ENCODE results near the gene RGS6. TPM values are rescaled to one million over a fixed set of nuclear protein-coding genes. Genes with fewer than 3 reads are reported as not detected.

RGS6 gene
- total and polyA plus RNA-seq, 7 donors = 0.19 to 1.6 (median 0.42) TPM

DNA sequence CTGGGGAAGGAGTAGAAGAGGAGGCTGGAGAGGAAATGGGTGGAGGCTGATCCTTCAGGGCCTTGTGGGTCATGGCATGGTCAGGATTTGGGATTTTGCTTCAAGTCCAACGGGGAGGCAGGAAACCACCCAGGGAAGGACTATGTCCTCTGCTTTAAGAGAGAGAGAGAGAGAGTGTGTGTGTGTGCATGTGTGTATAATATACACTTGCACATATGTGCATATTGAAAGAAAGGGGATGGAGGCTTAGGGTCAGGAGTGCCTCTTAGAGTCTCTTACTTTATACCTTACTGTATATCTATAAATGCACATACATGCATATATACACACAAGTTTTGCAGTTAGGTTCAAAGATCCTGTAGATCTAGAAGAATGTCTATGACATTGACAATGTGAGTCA lies 94.8 kb downstream of the RGS6 start:
- ATAC-seq (no peak), DNase-seq (no peak)
- Histone ChIP-seq H3K9me3 (peaks cover 7% of the 10 kb centered on the region), H3K27ac (no peak overlapping the region), H3K36me3 (ENCODE audit: insufficient read depth in 1 of 2, low read depth in 1 of 2) (no peaks in the 10 kb centered on the region), H3K27me3 (ENCODE audit: insufficient read depth in 3 of 3, low read length in 2 of 3) (no peaks in the 10 kb centered on the region), H3K4me3 (no peak overlapping the region), H3K4me1 (no peaks in the 10 kb centered on the region)
- TF ChIP-seq, protein P1, sequence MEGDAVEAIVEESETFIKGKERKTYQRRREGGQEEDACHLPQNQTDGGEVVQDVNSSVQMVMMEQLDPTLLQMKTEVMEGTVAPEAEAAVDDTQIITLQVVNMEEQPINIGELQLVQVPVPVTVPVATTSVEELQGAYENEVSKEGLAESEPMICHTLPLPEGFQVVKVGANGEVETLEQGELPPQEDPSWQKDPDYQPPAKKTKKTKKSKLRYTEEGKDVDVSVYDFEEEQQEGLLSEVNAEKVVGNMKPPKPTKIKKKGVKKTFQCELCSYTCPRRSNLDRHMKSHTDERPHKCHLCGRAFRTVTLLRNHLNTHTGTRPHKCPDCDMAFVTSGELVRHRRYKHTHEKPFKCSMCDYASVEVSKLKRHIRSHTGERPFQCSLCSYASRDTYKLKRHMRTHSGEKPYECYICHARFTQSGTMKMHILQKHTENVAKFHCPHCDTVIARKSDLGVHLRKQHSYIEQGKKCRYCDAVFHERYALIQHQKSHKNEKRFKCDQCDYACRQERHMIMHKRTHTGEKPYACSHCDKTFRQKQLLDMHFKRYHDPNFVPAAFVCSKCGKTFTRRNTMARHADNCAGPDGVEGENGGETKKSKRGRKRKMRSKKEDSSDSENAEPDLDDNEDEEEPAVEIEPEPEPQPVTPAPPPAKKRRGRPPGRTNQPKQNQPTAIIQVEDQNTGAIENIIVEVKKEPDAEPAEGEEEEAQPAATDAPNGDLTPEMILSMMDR (IDR thresholded peaks at IDR 0.05) = no peak
- 45 to 55% (median 55%) methylated on average over 1 of the region's 1 CpG for WGBS, 3 donors
- intact Hi-C loops (cut with DNase I) = no loop called here

DNA sequence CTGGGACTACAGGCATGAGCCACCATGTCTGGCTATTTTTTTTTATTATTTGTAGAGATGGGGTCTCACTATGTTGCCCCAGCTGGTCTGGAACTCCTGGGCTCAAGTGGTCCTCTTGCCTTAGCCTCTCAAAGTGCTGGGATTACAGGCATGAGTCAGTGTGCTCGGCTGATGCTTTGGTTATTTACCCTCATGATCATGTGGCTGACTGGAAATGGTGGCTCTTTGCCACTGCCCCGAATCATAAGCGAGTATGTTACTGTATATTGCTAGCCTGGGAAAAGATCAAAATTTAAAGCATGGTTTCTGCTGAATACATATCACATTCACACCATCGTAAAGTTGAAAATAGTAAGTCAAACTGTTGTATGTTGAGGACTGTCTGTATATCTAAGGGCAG lies 101.1 kb downstream of the RGS6 start:
- no peak for ATAC-seq
- H3K36me3 ChIP-seq (ENCODE audit: insufficient read depth in 1 of 2, low read depth in 1 of 2) = no peaks in the 10 kb centered on the region
- H3K27ac ChIP-seq = no peak overlapping the region
- H3K9me3 ChIP-seq = peaks cover 7% of the 10 kb centered on the region
- DNase-seq = no peak
- TF ChIP-seq, protein P1 (IDR thresholded peaks at IDR 0.05) = no peak
- no peak overlapping the region for H3K4me3 ChIP-seq
- intact Hi-C loops (cut with DNase I) = no loop called here
- no peaks in the 10 kb centered on the region for H3K4me1 ChIP-seq
- WGBS, 3 donors = 72 to 86% (median 77%) methylated on average over 4 of the region's 4 CpGs
- H3K27me3 ChIP-seq (ENCODE audit: insufficient read depth in 3 of 3, low read length in 2 of 3) = no peaks in the 10 kb centered on the region

DNA sequence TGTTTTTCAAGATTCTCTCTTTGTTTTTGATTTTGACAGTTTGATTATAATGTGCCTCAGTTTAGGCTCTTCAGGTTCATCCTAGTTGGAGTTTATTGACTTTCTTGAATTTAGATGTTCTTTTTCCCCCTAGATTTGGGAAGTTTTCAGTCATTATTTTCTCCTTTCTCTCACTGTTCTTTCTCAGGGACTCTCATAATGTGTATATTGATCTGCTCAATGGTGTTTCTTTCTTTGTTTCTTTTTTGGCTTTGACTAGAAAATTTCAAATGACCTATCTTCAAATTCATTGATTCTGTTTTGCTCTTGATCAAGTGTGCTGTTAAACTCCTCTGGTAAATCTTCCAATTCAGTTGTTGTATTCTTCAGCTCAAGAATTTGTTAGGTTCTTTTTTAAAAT lies 108.3 kb downstream of the RGS6 start:
- TF ChIP-seq, protein P1 (IDR thresholded peaks at IDR 0.05) = no peak
- Histone ChIP-seq H3K4me1 (no peaks in the 10 kb centered on the region), H3K36me3 (ENCODE audit: insufficient read depth in 1 of 2, low read depth in 1 of 2) (no peaks in the 10 kb centered on the region), H3K27me3 (ENCODE audit: insufficient read depth in 3 of 3, low read length in 2 of 3) (peaks cover 0 to 4% (median 0%) of the 10 kb centered on the region in 3 donors), H3K4me3 (no peak overlapping the region), H3K27ac (no peak overlapping the region), H3K9me3 (peaks cover 7% of the 10 kb centered on the region)
- intact Hi-C loops (cut with DNase I) = no loop called here
- ATAC-seq = no peak
- DNase-seq = no peak

- H3K4me1 ChIP-seq = no peaks in the 10 kb centered on the region
- H3K27ac ChIP-seq = no peak overlapping the region
- intact Hi-C loops (cut with DNase I) = no loop called here
- DNase-seq (no peak), ATAC-seq (no peak)
- H3K27me3 ChIP-seq (ENCODE audit: insufficient read depth in 3 of 3, low read length in 2 of 3) = peaks cover 0 to 4% (median 0%) of the 10 kb centered on the region in 3 donors
- H3K36me3 ChIP-seq (ENCODE audit: insufficient read depth in 1 of 2, low read depth in 1 of 2) = no peaks in the 10 kb centered on the region
- TF ChIP-seq, protein P1 (IDR thresholded peaks at IDR 0.05) = no peak
- WGBS, 3 donors = 80 to 87% (median 82%) methylated on average over 2 of the region's 2 CpGs
- no peak overlapping the region for H3K4me3 ChIP-seq
- peaks cover 5% of the 10 kb centered on the region for H3K9me3 ChIP-seq
These were observed 113.0 kb downstream of the RGS6 start for GRCh38 chr14:72045271-72045670.

GRCh38 chr14:72045885-72046284 lies 113.7 kb downstream of the RGS6 start:
- Histone ChIP-seq H3K4me3 (no peak overlapping the region), H3K36me3 (ENCODE audit: insufficient read depth in 1 of 2, low read depth in 1 of 2) (no peaks in the 10 kb centered on the region), H3K27ac (no peak overlapping the region), H3K4me1 (no peaks in the 10 kb centered on the region), H3K9me3 (no peaks in the 10 kb centered on the region), H3K27me3 (ENCODE audit: insufficient read depth in 3 of 3, low read length in 2 of 3) (peaks cover 0 to 4% (median 0%) of the 10 kb centered on the region in 3 donors)
- ATAC-seq (no peak), DNase-seq (no peak)
- TF ChIP-seq, protein P1 (IDR thresholded peaks at IDR 0.05) = no peak
- WGBS, 3 donors = 90 to 91% (median 91%) methylated on average over 7 of the region's 7 CpGs
- intact Hi-C loops (cut with DNase I) = no loop called here
